Endothelial cell of umbilical vein (primary cell): ENCODE results near the gene POFUT2. TPM values are rescaled to one million over a fixed set of nuclear protein-coding genes. Genes with fewer than 3 reads are reported as not detected.

ENCODE experiments used
- BruUV-seq: library from RNA; stranded (reverse); fragments of 400-500 nt; replicated peaks from 2 replicates; lab custom pipeline; 2021; lab: Mats Ljungman, UMichigan
- CTCF ChIA-PET: fragments of 300-600, 350-600 bp; sonication (Branson Sonifier 250); formaldehyde crosslinking; loops from one replicate; lab custom pipeline; 2021; ENCODE audit warnings: antibody characterized with exemption, inconsistent platforms; lab: Charles Lee
- POLR2A ChIA-PET: fragments of 300-600, 350-600 bp; sonication (Branson Sonifier 250); formaldehyde crosslinking; loops from one replicate; lab custom pipeline; 2021; ENCODE audit warnings: antibody characterized with exemption, inconsistent platforms; lab: Charles Lee
- DNase-seq: peaks from one replicate; pipeline ENCODE4 v3.0.0-alpha.2; 2011; ENCODE audit warnings: low read depth, low spot score
- FAIRE-seq: peaks from 2 replicates; lab custom pipeline; 2011; peaks lifted over from hg19 to GRCh38; lab: Jason Lieb, UNC
- H2AFZ ChIP-seq: 2 replicates; pipeline ENCODE4 v1.6.0; 2012; ENCODE audit warnings: low read depth, low read length, control low read depth, inconsistent platforms
- H3K27ac ChIP-seq: 2 replicates; pipeline ENCODE4 v1.5.1; 2011; ENCODE audit warnings: low read depth, mild to moderate bottlenecking, control low read depth, low read length, moderate library complexity; ENCODE audit not compliant: insufficient read depth
- H3K27me3 ChIP-seq, 2 experiments: 2 replicates each; pipeline versions ENCODE4 v1.6.0 to v1.6.1; 2011; ENCODE audit warnings: low read length in 2 of 2, mixed read lengths in 1 of 2; ENCODE audit not compliant: control insufficient read depth in 2 of 2, insufficient read depth in 2 of 2
- H3K36me3 ChIP-seq, 2 experiments: 2 replicates in 1 of 2; 3 replicates in 1 of 2; pipeline ENCODE4 v1.5.1; 2011; ENCODE audit warnings: low read length in 2 of 2, mild to moderate bottlenecking in 1 of 2, moderate library complexity in 1 of 2; ENCODE audit not compliant: control insufficient read depth in 2 of 2, insufficient read depth in 2 of 2; ENCODE audit errors: extremely low read depth in 1 of 2
- H3K4me1 ChIP-seq: 3 replicates; pipeline ENCODE4 v1.5.1; 2011; ENCODE audit warnings: mild to moderate bottlenecking, low read length; ENCODE audit not compliant: control insufficient read depth, insufficient read depth; ENCODE audit errors: extremely low read depth
- H3K4me2 ChIP-seq: 2 replicates; pipeline ENCODE4 v1.6.1; 2011; ENCODE audit warnings: low read length, control low read depth, mixed read lengths; ENCODE audit not compliant: insufficient read depth
- H3K4me3 ChIP-seq, 3 experiments: fragments of 200-600 bp in 1 of 3; sonication (generic), shearing (Covaris generic) in 1 of 3; replicated peaks in 1 of 3; 2 replicates each; pipeline ENCODE4 v1.5.1; 2011 to 2016; ENCODE audit warnings: control low read depth in 3 of 3, low read length in 3 of 3, mild to moderate bottlenecking in 2 of 3, inconsistent platforms in 1 of 3, low read depth in 1 of 3, moderate library complexity in 1 of 3; ENCODE audit not compliant: insufficient read depth in 1 of 3
- H3K79me2 ChIP-seq: 2 replicates; pipeline ENCODE4 v1.6.0; 2012; ENCODE audit warnings: low read length, inconsistent platforms; ENCODE audit not compliant: control insufficient read depth, insufficient read depth
- H3K9ac ChIP-seq: replicated peaks from 2 replicates; pipeline ENCODE3; 2011; ENCODE audit warnings: low read length, control low read depth; ENCODE audit not compliant: insufficient read depth; ENCODE audit errors: extremely low read depth
- H3K9me1 ChIP-seq: replicated peaks from 3 replicates; pipeline ENCODE4 v1.6.0; 2011; ENCODE audit warnings: mild to moderate bottlenecking, low read length; ENCODE audit not compliant: control insufficient read depth, insufficient read depth; ENCODE audit errors: extremely low read depth
- H3K9me3 ChIP-seq: replicated peaks from 2 replicates; pipeline ENCODE4 v1.5.1; 2012; ENCODE audit warnings: low read length, inconsistent platforms; ENCODE audit not compliant: control insufficient read depth, insufficient read depth
- H4K20me1 ChIP-seq: replicated peaks from 2 replicates; pipeline ENCODE3; 2011; ENCODE audit warnings: mild to moderate bottlenecking, low read length; ENCODE audit not compliant: control insufficient read depth, insufficient read depth; ENCODE audit errors: extremely low read depth
- EZH2 ChIP-seq: IDR thresholded peaks from 2 replicates; pipeline ENCODE4 v1.6.1; 2012; ENCODE audit warnings: borderline replicate concordance, low read depth, mild to moderate bottlenecking, moderate library complexity, low read length, inconsistent platforms; ENCODE audit not compliant: severe bottlenecking
- FOS ChIP-seq: IDR thresholded peaks from 2 replicates; pipeline ENCODE4 v1.6.1; 2011; ENCODE audit warnings: mild to moderate bottlenecking, low read length, moderate library complexity, borderline replicate concordance; ENCODE audit not compliant: insufficient read depth
- GATA2 ChIP-seq: IDR thresholded peaks from 2 replicates; pipeline ENCODE4 v1.7.0; 2011; ENCODE audit warnings: low read depth, mild to moderate bottlenecking, moderate library complexity, mixed read lengths, low read length; ENCODE audit not compliant: insufficient read length, insufficient read depth
- JUN ChIP-seq: IDR thresholded peaks from 2 replicates; pipeline ENCODE4 v1.6.1; 2011; ENCODE audit warnings: borderline replicate concordance, low read depth; ENCODE audit not compliant: insufficient read length, insufficient read depth
- MYC ChIP-seq: IDR thresholded peaks from one replicate; pipeline ENCODE4 v1.6.1; 2011; ENCODE audit warnings: mild to moderate bottlenecking, low read depth, low read length
- POLR2A ChIP-seq: IDR thresholded peaks from 2 replicates; pipeline ENCODE4 v1.6.1; 2012; ENCODE audit warnings: low read depth, mild to moderate bottlenecking, control low read depth, low read length
- POLR2AphosphoS5 ChIP-seq: IDR thresholded peaks from 2 replicates; pipeline ENCODE4 v1.6.1; 2012; ENCODE audit warnings: low read depth, mild to moderate bottlenecking, control low read depth, low read length, moderate library complexity; ENCODE audit not compliant: insufficient read depth
- dilution Hi-C: fragments of 300-500 bp; cut with MboI; formaldehyde crosslinking; loops from one replicate; pipeline ENCODE4 v1.15.0; 2019; ENCODE audit warnings: low sequenced_read_pairs; ENCODE audit not compliant: extremely low pct_ligation_motif_present
- intact Hi-C: fragments of 100-400 bp; cut with micrococcal nuclease; formaldehyde crosslinking; loops from one replicate; pipeline ENCODE4 v1.10.0; 2022
- polyA plus RNA-seq, 4 experiments: library from polyadenylated mRNA; depleted of rRNA in 3 of 4; stranded (reverse) in 3 of 4; unstranded in 1 of 4; fragments of >200 nt; gene quantifications; 2 replicates each; pipeline versions ENCODE4 v1.2.1 to v1.2.3, GENCODE V29; 2011 to 2012; ENCODE audit warnings: missing spikeins in 1 of 4
- total RNA-seq: library from RNA; stranded (reverse); gene quantifications from 2 replicates; pipeline ENCODE4 v1.2.3, GENCODE V29; 2021
- TF ChIP-seq, protein P1 (sequence below): IDR thresholded peaks from 2 replicates; pipeline ENCODE4 v1.6.1; 2011; ENCODE audit not compliant: insufficient read depth, insufficient read length
- TF ChIP-seq, protein P2 (sequence below), 2 donors: IDR thresholded peaks; 1 replicate in 1 of 2; 2 replicates in 1 of 2; pipeline ENCODE4 v1.5.1; 2011; ENCODE audit warnings: low read length in 2 of 2, mild to moderate bottlenecking in 2 of 2, moderate library complexity in 2 of 2, control low read depth in 1 of 2, inconsistent platforms in 1 of 2, low read depth in 1 of 2; ENCODE audit not compliant: insufficient read depth in 1 of 2; ENCODE audit errors: extremely low read depth in 1 of 2

Gene POFUT2
- total and polyA plus RNA-seq, 2 donors (not counting 3 experiments of a cell fraction or from before 2014, with no cell fraction given) = 30.7 to 47.5 TPM

DNA sequence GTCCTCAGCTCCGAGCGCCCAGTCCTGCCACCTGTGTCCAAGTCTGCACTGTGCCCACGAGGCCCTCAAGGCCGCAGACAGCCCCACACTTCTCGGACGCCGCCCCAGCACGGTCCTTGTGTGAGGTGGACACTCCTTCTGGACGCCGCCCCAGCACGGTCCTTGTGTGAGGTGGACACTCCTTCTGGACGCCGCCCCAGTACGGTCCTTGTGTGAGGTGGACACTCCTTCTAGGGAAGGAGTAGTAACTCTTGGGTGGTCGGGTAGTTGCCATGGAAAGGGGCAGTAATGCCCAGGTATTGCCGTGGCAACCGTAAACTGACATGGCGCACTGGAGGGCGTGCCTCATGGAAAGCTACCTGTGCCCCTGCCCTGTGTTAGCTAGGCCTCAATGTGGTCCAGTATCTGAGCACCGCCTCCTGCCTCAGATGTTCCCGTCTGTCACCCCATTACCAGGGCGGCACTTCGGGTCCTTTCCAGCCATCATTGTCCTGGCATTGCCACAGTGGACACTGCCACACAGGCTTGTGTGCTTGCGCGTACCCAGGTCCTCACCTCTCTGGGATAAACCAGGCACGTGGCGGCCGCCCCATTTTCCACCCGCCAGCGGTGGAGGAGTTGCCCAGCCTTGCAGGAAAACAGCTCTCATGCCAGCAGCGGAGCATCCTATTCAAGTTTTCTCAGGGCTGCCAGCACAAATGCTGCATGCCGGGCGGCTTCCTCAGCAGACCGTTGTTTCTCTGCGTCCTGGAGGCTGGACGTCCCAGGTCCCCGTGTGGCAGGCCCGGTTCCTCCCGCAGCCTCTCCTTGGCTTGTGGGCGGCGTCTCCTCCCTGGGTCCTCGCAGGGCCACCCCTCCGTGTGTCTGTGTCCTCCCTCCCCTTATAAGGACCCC, 40.8 kb upstream of the POFUT2 start:
- intact Hi-C loops (no loop called here), dilution Hi-C loops (no loop called here)
- Histone ChIP-seq H4K20me1 (no peaks in the 10 kb centered on the region), H3K4me2 (no peak overlapping the region), H3K27ac (no peak overlapping the region), H3K4me1 (no peaks in the 10 kb centered on the region), H3K9ac (no peak overlapping the region), H3K9me3 (no peaks in the 10 kb centered on the region), H2AFZ (no peak overlapping the region), H3K27me3 (no peaks in the 10 kb centered on the region), H3K4me3 (no peak overlapping the region), H3K79me2 (no peaks in the 10 kb centered on the region), H3K36me3 (no peaks in the 10 kb centered on the region), H3K9me1 (no peaks in the 10 kb centered on the region)
- FAIRE-seq (no peak), DNase-seq (no peak)
- ChIA-PET CTCF (interaction anchor here (0.6 kb wide), 1 partner anchor 8 kb away, joined by 3 read pairs; no protein-coding TSS in a partner anchor), POLR2A (no interaction called here)
- TF ChIP-seq FOS (no peak), POLR2AphosphoS5 (no peak), POLR2A (no peak), MYC (no peak), GATA2 (no peak), JUN (no peak), EZH2 (no peak)
- TF ChIP-seq, protein P1, sequence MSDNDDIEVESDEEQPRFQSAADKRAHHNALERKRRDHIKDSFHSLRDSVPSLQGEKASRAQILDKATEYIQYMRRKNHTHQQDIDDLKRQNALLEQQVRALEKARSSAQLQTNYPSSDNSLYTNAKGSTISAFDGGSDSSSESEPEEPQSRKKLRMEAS = no peak
- TF ChIP-seq, protein P2, sequence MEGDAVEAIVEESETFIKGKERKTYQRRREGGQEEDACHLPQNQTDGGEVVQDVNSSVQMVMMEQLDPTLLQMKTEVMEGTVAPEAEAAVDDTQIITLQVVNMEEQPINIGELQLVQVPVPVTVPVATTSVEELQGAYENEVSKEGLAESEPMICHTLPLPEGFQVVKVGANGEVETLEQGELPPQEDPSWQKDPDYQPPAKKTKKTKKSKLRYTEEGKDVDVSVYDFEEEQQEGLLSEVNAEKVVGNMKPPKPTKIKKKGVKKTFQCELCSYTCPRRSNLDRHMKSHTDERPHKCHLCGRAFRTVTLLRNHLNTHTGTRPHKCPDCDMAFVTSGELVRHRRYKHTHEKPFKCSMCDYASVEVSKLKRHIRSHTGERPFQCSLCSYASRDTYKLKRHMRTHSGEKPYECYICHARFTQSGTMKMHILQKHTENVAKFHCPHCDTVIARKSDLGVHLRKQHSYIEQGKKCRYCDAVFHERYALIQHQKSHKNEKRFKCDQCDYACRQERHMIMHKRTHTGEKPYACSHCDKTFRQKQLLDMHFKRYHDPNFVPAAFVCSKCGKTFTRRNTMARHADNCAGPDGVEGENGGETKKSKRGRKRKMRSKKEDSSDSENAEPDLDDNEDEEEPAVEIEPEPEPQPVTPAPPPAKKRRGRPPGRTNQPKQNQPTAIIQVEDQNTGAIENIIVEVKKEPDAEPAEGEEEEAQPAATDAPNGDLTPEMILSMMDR (IDR thresholded peaks at IDR 0.05; ENCODE audit: extremely low read depth in 1 of 2, insufficient read depth in 1 of 2, low read depth in 1 of 2, low read length in 2 of 2) = no peak
- BruUV-seq = no TSS peak
